OCI-LY7 (cell line): ENCODE data around the gene CFHR5. TPM values are rescaled to one million over a fixed set of nuclear protein-coding genes. Genes with fewer than 3 reads are reported as not detected.
"Not testable (repeated sequence)": the region's sequence is repeated elsewhere in the genome, so short reads cannot be mapped to it uniquely, and the experiment has no call there.

ENCODE experiments used
- Bru-seq: library from RNA; stranded (reverse); fragments of 400-500 nt; gene quantifications from one replicate; lab custom pipeline; 2021; lab: Mats Ljungman, UMichigan
- BruChase-seq, 2 experiments: library from RNA; stranded (reverse); fragments of 400-500 nt; gene quantifications; one replicate each; lab custom pipeline; 2021; lab: Mats Ljungman, UMichigan
- BruUV-seq: library from RNA; stranded (reverse); fragments of 400-500 nt; replicated peaks from 2 replicates; lab custom pipeline; 2021; lab: Mats Ljungman, UMichigan
- CTCF ChIA-PET: fragments of 300-600 bp; sonication (Branson Sonifier 250); formaldehyde crosslinking; loops from one replicate; lab custom pipeline; 2022; ENCODE audit warnings: antibody characterized with exemption; ENCODE audit not compliant: unreplicated experiment; lab: Charles Lee
- POLR2A ChIA-PET: fragments of 300-600 bp; sonication (Branson Sonifier 250); formaldehyde crosslinking; loops from one replicate; lab custom pipeline; 2022; ENCODE audit warnings: antibody characterized with exemption; lab: Charles Lee
- DNase-seq: peaks from one replicate; pipeline ENCODE4 v3.0.0-alpha.2; 2015; ENCODE audit warnings: low spot score
- H2AFZ ChIP-seq: fragments of 200-600 bp; sonication (generic), shearing (Covaris generic); 2 replicates; pipeline ENCODE4 v1.6.1; 2014; ENCODE audit warnings: mild to moderate bottlenecking, antibody characterized with exemption, low read length, moderate library complexity
- H3K27ac ChIP-seq: fragments of 200-600 bp; sonication (generic); 2 replicates; pipeline ENCODE4 v1.5.1; 2014; ENCODE audit warnings: mixed run types, low read depth, mild to moderate bottlenecking, moderate library complexity, low read length, inconsistent platforms; ENCODE audit not compliant: poor library complexity, severe bottlenecking
- H3K36me3 ChIP-seq: fragments of 200-600 bp; sonication (generic); 2 replicates; pipeline ENCODE4 v1.6.1; 2014; ENCODE audit warnings: mild to moderate bottlenecking, antibody characterized with exemption, low read length, moderate library complexity, mixed read lengths; ENCODE audit not compliant: insufficient read depth
- H3K4me1 ChIP-seq: fragments of 200-600 bp; sonication (generic); 2 replicates; pipeline ENCODE4 v1.5.1; 2014; ENCODE audit warnings: mild to moderate bottlenecking, low read length; ENCODE audit not compliant: insufficient read depth, poor library complexity, severe bottlenecking
- H3K4me2 ChIP-seq: fragments of 200-600 bp; sonication (generic); 2 replicates; pipeline ENCODE4 v1.6.1; 2014; ENCODE audit warnings: mild to moderate bottlenecking, low read length
- H3K4me3 ChIP-seq: fragments of 200-600 bp; sonication (generic); 2 replicates; pipeline ENCODE4 v1.5.1; 2014; ENCODE audit warnings: mild to moderate bottlenecking, low read depth, low read length; ENCODE audit not compliant: poor library complexity, severe bottlenecking
- H3K79me2 ChIP-seq: fragments of 200-600 bp; sonication (generic); 2 replicates; pipeline ENCODE4 v1.6.1; 2016; ENCODE audit warnings: low read depth, mild to moderate bottlenecking, low read length, moderate library complexity, mixed read lengths; ENCODE audit not compliant: insufficient read depth
- H3K9me2 ChIP-seq: fragments of 200-600 bp; sonication (generic); 2 replicates; pipeline ENCODE4 v1.6.1; 2016; ENCODE audit warnings: mild to moderate bottlenecking, low read length, mixed read lengths; ENCODE audit not compliant: insufficient read depth
- H3K9me3 ChIP-seq: fragments of 200-600 bp; sonication (generic); 2 replicates; pipeline ENCODE4 v1.6.1; 2014; ENCODE audit warnings: mild to moderate bottlenecking, mixed run types, low read length, mixed read lengths
- H4K20me1 ChIP-seq: fragments of 200-600 bp; sonication (generic); 2 replicates; pipeline ENCODE4 v1.6.1; 2014; ENCODE audit warnings: mild to moderate bottlenecking, antibody characterized with exemption, low read length, moderate library complexity, mixed read lengths; ENCODE audit not compliant: insufficient read depth
- EZH2phosphoT487 ChIP-seq: fragments of 200-600 bp; sonication (generic); IDR thresholded peaks from 2 replicates; pipeline ENCODE4 v1.6.1; 2018; ENCODE audit warnings: low read depth, borderline replicate concordance, mild to moderate bottlenecking, mixed run types, antibody characterized with exemption, low read length, moderate library complexity, mixed read lengths
- intact Hi-C: fragments of 100-400 bp; cut with micrococcal nuclease; formaldehyde crosslinking; loops from one replicate; pipeline ENCODE4 v1.10.0; 2022; ENCODE audit not compliant: unreplicated experiment
- long read RNA-seq: library from polyadenylated mRNA; stranded (forward); transcript quantifications from one replicate; pipeline ENCODE4 v2.0.0, GENCODE V29; 2022
- total RNA-seq, 2 experiments: library from RNA; depleted of rRNA in 1 of 2; stranded (reverse); fragments of >200 nt in 1 of 2; shearing (Covaris generic) in 1 of 2; gene quantifications; 2 replicates each; pipeline ENCODE4 v1.2.3, GENCODE V29; 2014 to 2022
- TF ChIP-seq, protein P1 (sequence below): fragments of 200-600 bp; sonication (generic); conservative IDR thresholded peaks from 2 replicates; pipeline ENCODE4 v1.5.1; 2014; ENCODE audit warnings: mild to moderate bottlenecking, antibody characterized with exemption, low read length, moderate library complexity, mixed read lengths

Gene CFHR5
- not detected in 2 replicates for total RNA-seq (2014; rRNA removed; shearing (Covaris generic))
- not detected in 2 replicates for total RNA-seq (2022)
- Bru-seq, nascent RNA = not detected
- not detected for BruChase-seq, experiment 1, labeled RNA remaining after a 6-hour chase
- not detected for BruChase-seq, experiment 2, labeled RNA remaining after a 2-hour chase
- long read RNA-seq = 0 reads

DNA sequence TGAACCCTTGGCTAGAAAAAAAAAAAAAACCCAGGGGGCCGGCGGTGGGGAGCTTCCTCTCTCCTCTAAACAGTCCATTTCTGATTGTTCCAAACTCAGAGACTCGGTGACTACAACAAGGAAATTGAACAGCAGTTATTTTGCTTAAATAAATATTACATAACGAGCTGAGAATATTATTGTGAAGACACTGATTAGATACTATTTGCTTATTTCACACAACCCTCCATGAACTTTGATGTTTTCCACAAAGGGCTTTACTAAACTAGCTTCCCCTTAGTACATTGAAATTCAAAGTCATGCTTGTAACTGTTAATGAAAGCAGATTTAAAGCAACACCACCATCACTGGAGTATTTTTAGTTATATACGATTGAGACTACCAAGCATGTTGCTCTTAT is at the start of gene CFHR5:
Gene CFHR5, plus strand, starts transcription at position 279 of the 400 bp plus-strand sequence. Its CDS starts 109 bp downstream, at position 388.
- no TSS peak for BruUV-seq
- no peak for DNase-seq
- no peaks in the 10 kb centered on the region for H3K9me3 ChIP-seq
- H4K20me1 ChIP-seq = no peaks in the 10 kb centered on the region
- no peak within 1 kb of the TSS for H3K4me3 ChIP-seq
- H3K27ac ChIP-seq = no peak within 1 kb of the TSS
- no peaks in the 10 kb centered on the region for H3K4me1 ChIP-seq
- no peak for TF ChIP-seq EZH2phosphoT487
- intact Hi-C loops = no loop called here
- no peak within 1 kb of the TSS for H3K4me2 ChIP-seq
- H3K79me2 ChIP-seq = no peaks in the 10 kb centered on the region
- no peak within 1 kb of the TSS for H2AFZ ChIP-seq
- POLR2A ChIA-PET = interaction anchor here (1.2 kb wide), 1 partner anchor 21 kb away, joined by 4 read pairs; no protein-coding TSS in a partner anchor
- H3K9me2 ChIP-seq = no peaks in the 10 kb centered on the region
- CTCF ChIA-PET = no interaction called here
- H3K36me3 ChIP-seq = no peaks in the 10 kb centered on the region

DNA sequence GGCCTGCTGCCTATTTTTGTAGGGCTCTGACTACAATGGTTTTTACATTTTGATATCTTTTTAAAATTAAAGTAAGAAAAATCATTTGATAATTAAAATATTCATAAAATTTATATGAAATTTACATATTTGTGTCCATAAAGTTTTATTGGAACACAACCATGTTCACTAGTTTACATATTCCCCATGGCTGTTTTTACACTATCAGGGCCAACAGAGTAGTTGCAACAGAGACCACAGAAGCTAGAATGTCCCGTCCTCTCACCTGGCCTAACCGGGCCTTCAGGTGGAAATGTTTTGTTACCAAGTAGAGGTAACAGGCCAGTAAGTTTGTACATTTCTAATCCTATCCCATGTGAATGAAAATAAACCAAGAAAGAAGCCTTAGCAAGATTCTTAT is 44.5 kb upstream of the CFHR5 start:
- H3K27ac ChIP-seq, DNase-seq, H3K9me2 ChIP-seq, intact Hi-C loops, H3K4me3 ChIP-seq, H4K20me1 ChIP-seq, H3K36me3 ChIP-seq, H3K9me3 ChIP-seq, POLR2A ChIA-PET, H2AFZ ChIP-seq, H3K4me2 ChIP-seq, H3K79me2 ChIP-seq, CTCF ChIA-PET, BruUV-seq, H3K4me1 ChIP-seq: not testable (repeated sequence)

DNA sequence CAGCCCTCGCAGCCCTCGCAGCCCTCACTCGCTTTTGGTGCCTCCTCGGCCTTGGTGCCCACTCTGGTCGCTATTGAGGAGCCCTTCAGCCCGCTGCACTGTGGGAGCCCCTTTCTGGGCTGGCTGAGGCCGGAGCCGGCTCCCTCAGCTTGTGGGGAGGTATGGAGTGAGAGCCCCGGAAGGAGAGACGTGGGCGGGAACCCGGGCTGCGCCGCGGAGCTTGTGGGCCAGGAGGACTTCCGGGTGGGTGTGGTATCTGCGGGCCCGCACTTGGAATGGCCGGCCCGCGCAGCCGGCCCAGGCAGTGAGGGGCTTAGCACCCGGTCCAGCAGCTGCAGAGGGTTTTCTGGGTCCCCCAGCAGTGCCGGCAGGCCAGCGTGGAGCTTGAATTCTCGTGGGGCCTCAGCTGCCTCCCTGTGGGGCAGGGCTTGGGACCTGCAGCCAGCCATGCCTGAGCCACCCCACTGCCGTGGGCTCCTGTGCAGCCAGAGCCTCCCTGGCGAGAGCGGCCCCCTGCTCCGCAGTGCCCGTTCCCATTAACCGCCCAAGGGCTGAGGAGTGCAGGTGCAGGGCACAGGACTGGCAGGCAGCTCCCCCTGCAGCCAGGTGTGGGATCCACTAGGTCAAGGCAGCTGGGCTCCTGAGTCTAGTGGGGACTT is 43.7 kb upstream of the CFHR5 start:
- no peaks in the 10 kb centered on the region for H4K20me1 ChIP-seq
- intact Hi-C loops = no loop called here
- no peak for DNase-seq
- POLR2A ChIA-PET = interaction anchor here (0.6 kb wide), 1 partner anchor 13 kb away, joined by 3 read pairs; no protein-coding TSS in a partner anchor
- no peaks in the 10 kb centered on the region for H3K9me2 ChIP-seq
- no peaks in the 10 kb centered on the region for H3K4me1 ChIP-seq
- H3K4me3 ChIP-seq = no peak overlapping the region
- BruUV-seq = no TSS peak
- no peak overlapping the region for H3K27ac ChIP-seq
- no peaks in the 10 kb centered on the region for H3K36me3 ChIP-seq
- H3K9me3 ChIP-seq = no peaks in the 10 kb centered on the region
- no peak overlapping the region for H2AFZ ChIP-seq
- H3K79me2 ChIP-seq = no peaks in the 10 kb centered on the region
- CTCF ChIA-PET = no interaction called here
- no peak for TF ChIP-seq EZH2phosphoT487
- TF ChIP-seq, protein P1, sequence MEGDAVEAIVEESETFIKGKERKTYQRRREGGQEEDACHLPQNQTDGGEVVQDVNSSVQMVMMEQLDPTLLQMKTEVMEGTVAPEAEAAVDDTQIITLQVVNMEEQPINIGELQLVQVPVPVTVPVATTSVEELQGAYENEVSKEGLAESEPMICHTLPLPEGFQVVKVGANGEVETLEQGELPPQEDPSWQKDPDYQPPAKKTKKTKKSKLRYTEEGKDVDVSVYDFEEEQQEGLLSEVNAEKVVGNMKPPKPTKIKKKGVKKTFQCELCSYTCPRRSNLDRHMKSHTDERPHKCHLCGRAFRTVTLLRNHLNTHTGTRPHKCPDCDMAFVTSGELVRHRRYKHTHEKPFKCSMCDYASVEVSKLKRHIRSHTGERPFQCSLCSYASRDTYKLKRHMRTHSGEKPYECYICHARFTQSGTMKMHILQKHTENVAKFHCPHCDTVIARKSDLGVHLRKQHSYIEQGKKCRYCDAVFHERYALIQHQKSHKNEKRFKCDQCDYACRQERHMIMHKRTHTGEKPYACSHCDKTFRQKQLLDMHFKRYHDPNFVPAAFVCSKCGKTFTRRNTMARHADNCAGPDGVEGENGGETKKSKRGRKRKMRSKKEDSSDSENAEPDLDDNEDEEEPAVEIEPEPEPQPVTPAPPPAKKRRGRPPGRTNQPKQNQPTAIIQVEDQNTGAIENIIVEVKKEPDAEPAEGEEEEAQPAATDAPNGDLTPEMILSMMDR = no peak
- no peak overlapping the region for H3K4me2 ChIP-seq

DNA sequence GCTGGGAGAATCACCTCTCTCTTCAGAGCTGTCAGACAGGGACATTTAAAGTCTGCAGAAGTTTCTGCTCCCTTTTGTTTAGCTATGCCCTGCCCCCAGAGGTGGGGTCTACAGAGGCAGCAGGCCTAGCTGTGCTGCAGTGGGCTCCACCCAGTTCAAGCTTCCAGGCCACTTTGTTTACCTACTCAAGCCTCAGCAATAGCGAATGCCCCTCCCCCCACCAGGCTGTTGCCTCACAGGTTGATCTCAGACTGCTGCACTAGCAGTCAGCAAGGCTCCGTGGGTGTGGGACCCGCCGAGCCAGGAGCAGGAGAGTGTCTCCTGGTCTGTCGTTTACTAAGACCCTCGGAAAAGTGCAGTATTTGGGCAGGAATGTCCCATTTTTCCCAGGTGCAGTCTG is 35.9 kb upstream of the CFHR5 start:
- DNase-seq, H4K20me1 ChIP-seq, H3K4me3 ChIP-seq, H3K4me1 ChIP-seq, H3K9me3 ChIP-seq, POLR2A ChIA-PET, H3K36me3 ChIP-seq, H3K79me2 ChIP-seq, H3K9me2 ChIP-seq, H3K27ac ChIP-seq, H3K4me2 ChIP-seq, CTCF ChIA-PET, BruUV-seq, intact Hi-C loops, H2AFZ ChIP-seq: not testable (repeated sequence)

DNA sequence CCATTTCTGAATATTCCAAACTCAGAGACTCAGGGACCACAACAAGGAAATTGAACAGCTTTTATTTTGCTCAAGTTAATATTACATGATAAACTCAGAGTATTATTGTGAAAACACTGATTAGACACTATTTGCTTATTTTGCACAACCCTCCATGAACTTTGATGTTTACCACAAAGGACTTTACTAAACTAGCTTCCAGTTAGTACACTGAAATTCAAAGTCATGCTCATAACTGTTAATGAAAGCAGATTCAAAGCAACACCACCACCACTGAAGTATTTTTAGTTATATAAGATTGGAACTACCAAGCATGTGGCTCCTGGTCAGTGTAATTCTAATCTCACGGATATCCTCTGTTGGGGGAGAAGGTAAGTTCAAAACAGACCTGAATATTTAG is 33.8 kb upstream of the CFHR5 start, which contains the start of gene CFHR2:
Gene CFHR2, plus strand, starts transcription at position 171 of the 400 bp plus-strand sequence. Its CDS starts 143 bp downstream, at position 314.
- BruUV-seq = not testable (repeated sequence)

More for the DNA sequence above, 33.8 kb upstream of the CFHR5 start, which contains the start of gene CFHR2:
- intact Hi-C loops, H3K4me1 ChIP-seq, H3K36me3 ChIP-seq, H3K79me2 ChIP-seq, H2AFZ ChIP-seq, POLR2A ChIA-PET, CTCF ChIA-PET, H4K20me1 ChIP-seq, H3K9me3 ChIP-seq, H3K4me2 ChIP-seq, DNase-seq, H3K27ac ChIP-seq, H3K9me2 ChIP-seq, H3K4me3 ChIP-seq: not testable (repeated sequence)
